ENCODE results near the gene SPACA4.

Gene SPACA4

GRCh38 chr19:48603850-48604249 lies 2.7 kb upstream of the SPACA4 start:
- no peak for TF ChIP-seq CTCF (IDR thresholded peaks at IDR 0.05; ENCODE audit: low read depth, low read length, missing control alignments)
- DNase-seq (ENCODE audit: low read depth), result no peak
- in situ Hi-C loops (cut with HindIII; ENCODE audit: low sequenced_read_pairs), result no loop called here
- H3K4me3 ChIP-seq (ENCODE audit: low read depth, low read length), result no peak overlapping the region

DNA sequence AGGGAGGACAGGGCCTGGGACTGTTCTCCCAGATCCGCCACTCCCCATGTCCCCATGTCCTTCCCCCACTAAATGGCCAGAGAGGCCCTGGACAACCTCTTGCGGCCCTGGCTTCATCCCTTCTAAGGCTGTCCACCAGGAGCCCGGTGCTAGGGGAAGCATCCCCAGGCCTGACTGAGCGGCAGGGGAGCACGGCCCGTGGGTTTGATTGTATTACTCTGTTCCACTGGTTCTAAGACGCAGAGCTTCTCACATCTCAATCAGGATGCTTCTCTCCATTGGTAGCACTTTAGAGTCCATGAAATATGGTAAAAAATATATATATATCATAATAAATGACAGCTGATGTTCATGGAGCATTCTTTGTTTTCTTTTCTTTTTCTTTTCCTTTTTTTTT lies 815 bp downstream of the SPACA4 start:
- TF ChIP-seq CTCF (IDR thresholded peaks at IDR 0.05; ENCODE audit: low read depth, low read length, missing control alignments), result no peak
- no peak for DNase-seq (ENCODE audit: low read depth)
- in situ Hi-C loops (cut with HindIII; ENCODE audit: low sequenced_read_pairs), result no loop called here
- H3K4me3 ChIP-seq (ENCODE audit: low read depth, low read length), result no peak overlapping the region

- DNase-seq (ENCODE audit: low read depth), result no peak
- H3K4me3 ChIP-seq (ENCODE audit: low read depth, low read length), result no peak overlapping the region
- peak; percentile 62 for TF ChIP-seq CTCF (IDR thresholded peaks at IDR 0.05; ENCODE audit: low read depth, low read length, missing control alignments)
- in situ Hi-C loops (cut with HindIII; ENCODE audit: low sequenced_read_pairs), result no loop called here
Measured at GRCh38 chr19:48608798-48609263, 2.3 kb downstream of the SPACA4 start.

DNA sequence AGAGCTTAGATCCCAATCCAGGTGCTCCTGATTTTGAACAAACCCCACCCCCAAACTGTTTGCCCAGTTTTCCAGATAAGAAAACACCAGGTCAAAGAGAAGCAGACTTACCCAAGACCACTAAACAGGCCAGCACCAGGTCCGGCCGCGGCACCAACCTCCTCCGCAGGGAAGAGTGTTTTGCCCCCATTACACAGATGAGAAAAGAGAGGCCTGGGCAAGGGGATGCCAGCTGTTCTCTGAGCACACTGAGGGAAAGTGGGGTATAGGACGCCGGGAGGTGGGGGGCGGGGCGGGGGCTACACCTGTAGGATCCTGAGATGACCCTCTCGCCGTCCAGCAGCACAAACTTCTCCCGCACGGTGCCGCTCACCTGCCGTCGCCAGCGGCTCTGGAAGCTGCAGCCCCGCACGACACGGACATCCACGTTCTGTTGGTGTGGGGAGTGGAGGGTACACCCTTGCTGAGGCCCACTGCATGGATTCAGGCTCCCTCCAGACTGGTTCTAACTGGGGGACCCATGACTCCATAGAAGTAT lies 3.1 kb downstream of the SPACA4 start:
- no peak overlapping the region for H3K4me3 ChIP-seq (ENCODE audit: low read depth, low read length)
- in situ Hi-C loops (cut with HindIII; ENCODE audit: low sequenced_read_pairs), result no loop called here
- DNase-seq (ENCODE audit: low read depth), result no peak
- TF ChIP-seq CTCF (IDR thresholded peaks at IDR 0.05; ENCODE audit: low read depth, low read length, missing control alignments), result no peak

DNA sequence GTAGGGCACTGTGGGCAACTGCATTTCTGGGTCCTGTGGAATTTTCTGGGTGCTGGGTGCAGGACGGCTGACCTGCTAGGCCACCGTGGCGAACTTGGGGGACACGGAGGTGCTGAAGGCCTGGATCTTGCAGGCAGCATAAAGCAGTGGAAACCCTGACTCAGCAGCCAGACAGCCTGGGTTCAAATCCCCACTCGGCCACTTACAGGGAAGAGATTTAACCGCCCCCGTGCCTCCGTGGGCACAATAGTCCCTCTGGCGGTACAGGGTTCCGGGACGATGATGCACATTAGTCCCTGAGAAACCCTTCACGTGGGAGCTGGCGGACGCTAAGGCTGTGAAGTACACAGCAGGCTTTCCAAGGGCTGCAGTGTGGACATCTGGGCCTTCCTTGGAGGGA lies 5.3 kb downstream of the SPACA4 start:
- TF ChIP-seq CTCF (IDR thresholded peaks at IDR 0.05; ENCODE audit: low read depth, low read length, missing control alignments), result no peak
- DNase-seq (ENCODE audit: low read depth), result no peak
- H3K4me3 ChIP-seq (ENCODE audit: low read depth, low read length), result no peak overlapping the region
- in situ Hi-C loops (cut with HindIII; ENCODE audit: low sequenced_read_pairs), result no loop called here

GRCh38 chr19:48613024-48613851 lies 6.7 kb downstream of the SPACA4 start:
- H3K4me3 ChIP-seq (ENCODE audit: low read depth, low read length), result no peak overlapping the region
- in situ Hi-C loops (cut with HindIII; ENCODE audit: low sequenced_read_pairs), result no loop called here
- no peak for TF ChIP-seq CTCF (IDR thresholded peaks at IDR 0.05; ENCODE audit: low read depth, low read length, missing control alignments)
- DNase-seq (ENCODE audit: low read depth), result no peak
